HS-27A (cell line): ENCODE data around the gene TTC39B.
"Not testable (repeated sequence)": the region's sequence is repeated elsewhere in the genome, so short reads cannot be mapped to it uniquely, and the experiment has no call there.

Experiments used
- DNase-seq: peaks from one replicate; pipeline ENCODE4 v3.0.0-alpha.2; 2012; ENCODE audit warnings: low read depth, missing footprints

TTC39B gene

DNA sequence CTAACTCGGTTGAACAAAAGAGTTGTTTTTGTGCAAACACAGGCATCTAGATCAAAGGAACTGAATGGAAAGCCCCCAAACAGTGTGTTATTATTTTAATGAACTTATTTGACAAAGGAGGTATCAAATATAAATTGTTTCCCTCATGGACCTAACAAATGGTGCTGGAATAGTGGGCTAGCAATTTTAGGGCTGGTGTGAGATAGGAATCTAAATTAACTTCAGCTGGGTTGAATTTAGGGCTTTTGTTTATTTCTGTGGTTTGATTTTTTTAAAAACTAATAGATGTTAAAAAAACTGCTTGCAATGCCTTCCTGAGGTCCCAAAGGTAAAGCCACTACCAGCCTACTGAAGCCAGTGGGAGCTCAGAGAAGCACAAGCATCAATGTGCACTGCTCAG is 42.1 kb downstream of the TTC39B start:
- DNase-seq = no peak

DNA sequence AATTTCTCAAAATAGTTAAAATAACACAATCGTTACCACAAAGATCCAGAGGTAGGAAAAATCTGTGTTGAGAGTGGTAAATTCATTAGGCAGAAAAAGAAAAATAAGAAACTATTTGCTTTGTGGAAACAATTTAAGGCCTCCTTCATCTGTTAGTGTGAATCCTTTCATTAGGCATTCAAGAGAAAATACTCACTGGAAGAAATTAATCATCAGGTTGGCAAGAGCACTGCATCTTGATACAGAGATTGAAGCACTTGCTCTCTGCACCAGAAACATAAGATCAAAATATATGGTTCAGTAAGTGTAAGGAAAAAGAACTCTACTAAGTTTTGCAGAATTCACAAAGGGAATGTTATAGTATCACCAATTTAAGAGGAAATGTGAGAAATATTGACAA is 44.4 kb downstream of the TTC39B start:
- DNase-seq = no peak

DNA sequence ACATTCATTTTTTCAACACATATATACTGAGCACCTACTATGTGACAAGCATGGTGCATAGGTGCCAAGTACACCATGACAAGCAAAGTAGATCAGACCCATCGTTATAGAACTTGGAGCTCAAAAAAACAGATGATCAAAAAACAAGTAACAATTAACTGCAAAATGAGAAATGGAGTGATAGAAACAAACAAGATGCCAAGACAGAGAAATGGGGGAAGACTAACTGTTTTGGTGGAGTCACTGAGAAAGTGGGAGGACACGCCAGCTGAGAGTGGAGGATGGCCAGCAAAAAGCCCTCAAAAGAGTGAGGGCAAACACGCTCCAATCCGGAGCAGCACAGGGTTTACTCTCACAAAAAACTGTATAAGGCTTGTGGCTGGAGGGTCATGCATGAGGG is 50.6 kb downstream of the TTC39B start:
- DNase-seq = no peak

DNA sequence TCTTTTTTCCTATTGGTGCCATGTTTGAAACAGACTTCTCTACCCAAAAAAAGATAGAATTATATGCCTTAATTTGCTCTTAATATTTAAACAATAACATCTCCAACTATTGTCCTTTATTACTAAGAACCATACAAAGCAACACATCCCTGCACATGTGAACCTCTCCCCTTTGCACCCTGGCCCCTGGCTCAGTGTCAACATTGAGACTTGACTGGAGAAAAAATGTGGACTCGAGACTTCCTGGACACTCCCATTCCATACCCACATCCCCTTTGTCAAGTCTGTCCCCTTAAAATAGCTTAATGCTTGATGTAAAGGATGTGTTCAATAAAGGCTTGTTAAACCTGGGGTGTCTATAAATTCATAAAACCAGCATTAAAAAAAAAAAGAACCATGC is 53.2 kb downstream of the TTC39B start:
- DNase-seq = no peak

DNA sequence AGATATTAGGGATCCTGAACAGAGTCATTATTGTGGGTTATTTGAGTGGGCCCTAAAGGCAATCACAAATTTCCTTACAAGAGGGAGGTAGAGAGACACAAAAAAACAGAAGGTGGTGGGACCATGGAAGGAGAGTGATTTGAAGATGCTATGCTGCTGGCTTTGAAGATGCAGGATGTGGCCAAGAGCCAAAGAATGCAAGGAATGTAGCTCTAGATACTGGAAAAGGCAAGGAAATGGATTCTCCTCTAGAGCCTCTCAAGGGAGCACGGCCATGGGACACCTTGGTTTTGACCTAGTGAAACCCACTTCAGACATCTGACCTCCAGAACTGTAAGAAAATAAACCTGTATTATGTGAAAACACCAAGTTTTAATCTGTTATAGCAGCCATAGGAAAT is 53.8 kb downstream of the TTC39B start:
- DNase-seq = peak; percentile 19

DNA sequence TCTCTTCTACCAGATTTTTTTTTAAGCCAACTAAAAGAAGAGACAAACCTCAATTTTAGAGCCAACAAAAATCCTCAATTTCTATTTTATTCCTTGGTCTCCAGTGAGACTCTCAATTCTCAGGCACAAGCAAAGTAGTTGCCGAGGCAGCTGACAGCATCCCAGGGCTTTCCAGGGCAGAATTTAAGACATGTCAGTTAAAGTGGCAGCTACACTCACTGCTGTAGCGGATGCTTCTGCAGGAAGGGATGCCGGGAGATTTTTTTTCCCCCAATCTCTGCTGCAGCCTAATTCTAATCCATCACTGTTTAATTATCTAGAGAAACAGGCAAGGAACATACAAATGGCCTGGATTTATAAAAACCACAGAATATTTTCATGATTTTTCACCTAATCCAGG is 57.0 kb downstream of the TTC39B start:
- no peak for DNase-seq

DNA sequence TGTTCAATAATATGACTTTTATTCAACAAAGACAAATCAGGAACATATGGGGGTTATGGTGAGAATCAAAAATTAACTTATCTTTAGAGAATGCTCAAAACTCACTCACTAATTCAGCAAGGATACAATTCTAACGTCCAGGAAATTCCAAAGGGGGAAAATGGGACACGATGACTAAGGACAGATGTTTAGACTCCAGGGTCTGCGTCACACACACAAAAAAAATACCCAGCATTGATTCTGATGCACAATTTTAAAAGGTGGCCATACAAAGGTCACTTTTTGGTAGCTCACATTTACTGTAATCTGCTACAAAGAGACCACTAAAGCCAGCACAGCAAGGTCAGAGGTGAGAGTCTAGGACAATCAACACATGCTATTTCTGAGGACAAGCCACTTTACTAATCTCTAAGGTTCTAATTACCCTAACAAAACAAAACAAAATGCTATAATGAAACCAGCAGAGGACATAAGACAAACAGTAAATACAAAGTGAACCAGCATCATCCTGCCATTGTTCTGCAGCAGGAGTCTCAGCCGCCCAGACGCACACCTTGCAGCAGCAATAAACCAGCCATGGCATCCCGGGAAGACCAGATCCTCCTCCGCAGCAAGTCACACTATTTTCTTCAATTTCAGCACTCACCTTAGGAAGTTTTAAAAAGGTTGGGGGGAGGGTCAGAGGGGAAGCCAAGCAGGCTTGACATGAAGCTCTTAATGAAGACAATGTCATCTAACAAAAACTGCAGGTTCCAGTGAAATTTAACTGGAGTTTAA is 57.8 kb downstream of the TTC39B start:
- no peak for DNase-seq

DNA sequence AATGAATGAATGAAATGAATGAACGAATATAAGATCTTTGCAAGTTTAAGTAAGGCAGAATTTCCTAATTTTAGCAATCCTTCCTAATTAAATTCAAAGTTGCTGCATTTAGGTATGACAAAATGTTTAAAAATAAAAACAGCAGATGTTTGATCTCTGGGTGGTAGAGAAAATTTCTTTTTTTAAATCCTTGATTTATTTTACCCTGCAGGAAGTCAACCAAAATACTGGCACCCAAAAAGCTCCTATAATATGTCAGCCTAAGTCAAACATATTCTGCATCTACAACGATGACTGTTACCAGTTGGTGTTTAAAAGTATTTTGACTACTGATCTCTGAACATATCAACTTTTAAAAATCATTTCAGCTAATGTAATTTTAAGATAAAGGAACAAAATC is 58.4 kb downstream of the TTC39B start:
- no peak for DNase-seq

DNA sequence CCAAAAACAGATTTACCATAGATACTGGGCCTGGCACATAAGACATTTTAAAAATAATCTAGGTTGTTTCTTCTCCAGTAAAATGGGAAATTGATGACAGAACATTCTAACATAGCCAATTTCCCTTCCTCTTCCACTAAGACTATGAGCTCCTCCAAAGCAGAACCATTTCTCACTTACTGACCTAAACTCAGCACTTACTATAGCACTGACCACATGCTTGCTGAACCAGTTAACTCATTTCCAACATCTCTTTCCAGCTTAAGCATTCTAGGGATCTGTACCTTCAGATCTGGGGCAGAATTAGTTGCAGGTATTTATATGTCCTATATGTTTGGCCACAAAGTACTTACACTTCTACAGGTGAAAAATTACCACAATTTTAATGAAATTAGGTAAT is 58.9 kb downstream of the TTC39B start:
- no peak for DNase-seq

DNA sequence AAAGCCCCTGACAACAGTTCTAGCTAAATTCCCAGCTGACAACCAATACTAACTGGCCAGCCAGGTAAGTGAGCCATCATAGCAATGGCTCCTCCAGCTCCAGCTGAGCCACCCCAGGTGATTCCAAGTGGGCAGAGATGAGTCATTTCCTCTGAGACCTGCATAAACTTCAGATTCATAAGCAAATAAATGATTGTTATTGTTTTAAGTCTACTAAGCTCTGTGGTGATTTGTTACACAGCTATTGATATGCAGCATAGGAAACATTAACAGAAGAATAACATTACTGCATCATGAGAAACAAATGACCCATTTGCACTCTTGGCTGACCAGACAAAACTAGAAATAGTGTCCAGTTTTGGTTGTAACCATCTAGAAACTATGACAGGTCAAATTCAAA is 60.3 kb downstream of the TTC39B start:
- no peak for DNase-seq

DNA sequence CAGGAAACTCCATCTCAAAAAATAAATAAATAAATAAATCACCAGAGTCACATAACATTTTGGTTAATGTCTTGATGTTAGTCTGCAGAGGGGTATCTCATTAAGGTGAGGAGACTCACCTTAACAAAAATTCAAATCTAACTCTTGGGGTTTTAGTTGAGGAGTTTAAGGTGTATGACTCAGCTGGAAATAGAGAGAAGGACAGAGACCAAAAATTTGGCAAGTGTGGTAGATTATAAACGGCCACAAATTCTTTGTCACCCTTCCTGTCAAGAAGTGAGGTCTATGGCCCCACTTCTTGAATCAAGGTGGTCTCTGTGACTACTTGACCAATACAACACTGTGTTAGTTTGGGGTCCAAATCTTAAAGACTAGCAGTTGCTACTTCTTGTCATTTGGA is 60.8 kb downstream of the TTC39B start:
- no peak for DNase-seq

DNA sequence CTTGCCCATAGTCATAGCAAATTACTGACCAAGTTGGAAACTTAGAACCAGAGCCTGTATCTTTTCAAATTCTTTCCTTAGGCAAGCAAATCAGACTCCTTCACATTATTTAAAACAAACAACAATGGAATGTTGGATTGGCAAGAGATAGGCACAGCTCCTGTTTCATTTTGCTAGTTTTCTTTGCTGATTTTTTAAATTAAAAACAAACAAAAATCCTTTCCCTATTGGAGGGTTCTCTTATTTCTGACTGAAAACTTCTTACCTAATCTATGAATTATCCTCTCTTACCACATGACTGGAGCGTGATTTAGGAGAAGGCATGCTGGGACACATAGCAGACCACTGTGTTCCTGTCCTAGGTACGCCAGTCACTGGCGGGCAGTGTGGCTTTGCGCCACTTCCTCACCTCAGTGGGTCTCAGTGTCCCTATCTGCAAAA is 63.0 kb downstream of the TTC39B start:
- no peak for DNase-seq

DNA sequence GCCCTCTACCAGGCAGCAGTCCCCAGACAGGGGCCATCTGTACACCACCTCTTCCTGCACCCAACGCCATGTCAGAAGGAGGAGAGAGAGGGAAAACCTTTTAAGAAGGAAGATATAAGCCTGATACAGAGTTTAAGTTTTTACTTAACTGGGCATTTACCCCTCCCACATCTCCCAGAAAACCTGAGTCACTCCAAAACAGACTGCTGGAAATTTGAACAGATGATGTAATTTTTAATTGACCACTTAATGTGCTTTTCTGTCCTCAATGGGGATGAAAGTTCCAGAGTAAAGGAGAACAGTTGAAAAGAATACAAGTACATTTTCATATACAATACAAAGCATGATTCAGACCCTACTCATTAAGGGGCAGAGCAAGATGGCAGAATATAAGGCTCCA is 63.9 kb downstream of the TTC39B start:
- no peak for DNase-seq

DNA sequence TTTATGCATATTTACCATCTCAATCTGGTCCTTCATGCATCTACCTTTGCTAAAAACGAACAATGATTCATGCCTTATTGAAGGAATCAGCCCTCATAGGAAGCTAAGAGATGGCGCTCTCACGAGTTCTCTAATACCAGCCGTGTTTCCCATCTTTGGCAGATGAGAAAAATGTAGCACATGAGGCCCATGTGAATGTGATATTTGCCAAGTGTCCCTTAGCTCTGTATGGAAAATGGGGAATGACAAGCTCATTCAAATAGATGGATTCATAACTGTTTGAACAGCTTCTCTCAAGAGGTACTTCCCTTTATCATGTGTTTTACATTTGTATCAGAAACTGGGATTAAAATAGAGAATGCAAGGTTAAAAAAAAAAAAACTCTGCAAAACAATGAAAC is 66.1 kb downstream of the TTC39B start:
- no peak for DNase-seq

DNA sequence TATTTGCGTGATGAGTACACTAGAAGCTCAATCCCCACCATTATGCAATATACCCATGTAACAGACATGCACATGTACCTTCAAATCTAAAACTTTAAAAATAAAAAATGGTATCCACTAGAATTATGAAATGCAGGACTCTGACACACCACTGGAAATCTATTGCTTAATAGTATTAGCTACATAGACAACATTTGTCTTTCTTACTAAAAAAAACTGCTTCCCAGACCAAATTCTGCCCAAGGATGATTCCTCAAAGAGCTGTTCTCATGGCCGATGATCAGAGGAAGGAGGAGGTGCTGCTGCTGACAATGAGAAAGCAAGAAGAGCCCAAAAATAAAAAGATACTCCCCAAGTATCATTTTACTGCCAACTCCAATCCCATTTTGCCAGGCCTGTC is 67.2 kb downstream of the TTC39B start:
- DNase-seq = no peak

DNA sequence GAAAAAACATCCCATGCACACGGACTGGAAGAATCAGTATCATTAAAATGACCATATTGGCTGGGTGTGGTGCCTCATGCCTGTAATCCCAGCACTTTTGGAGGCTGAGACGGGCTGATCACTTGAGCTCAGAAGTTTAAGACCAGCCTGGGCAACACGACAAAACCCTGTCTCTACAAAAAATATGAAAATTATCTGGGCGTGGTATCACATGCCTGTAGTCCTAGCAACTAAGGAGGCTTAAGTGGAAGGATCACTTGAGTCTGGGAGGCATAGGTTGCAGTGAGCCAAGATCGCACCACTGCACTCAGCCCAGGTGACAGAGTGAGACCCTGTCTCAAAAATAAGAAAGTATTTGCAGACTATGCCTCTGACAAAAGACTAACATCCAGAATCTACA is 68.4 kb downstream of the TTC39B start:
- DNase-seq = no peak

DNA sequence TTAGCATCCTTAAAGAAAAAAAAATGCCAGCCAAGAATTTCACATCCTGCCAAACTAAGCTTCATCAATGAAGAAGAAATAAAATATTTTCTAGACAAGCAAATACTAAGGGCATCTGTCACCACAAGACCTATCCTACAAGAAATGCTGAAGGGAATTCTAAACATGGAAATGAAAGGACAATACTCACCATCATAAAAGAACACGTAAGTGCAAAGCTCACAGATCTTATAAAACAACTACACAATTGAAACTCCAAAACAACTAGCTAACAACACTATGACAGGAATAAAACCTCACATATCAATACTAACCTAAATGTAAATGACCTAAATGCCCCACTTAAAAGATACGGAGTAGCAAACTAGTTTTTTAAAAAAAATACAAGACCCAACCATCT is 71.4 kb downstream of the TTC39B start:
- no peak for DNase-seq

DNA sequence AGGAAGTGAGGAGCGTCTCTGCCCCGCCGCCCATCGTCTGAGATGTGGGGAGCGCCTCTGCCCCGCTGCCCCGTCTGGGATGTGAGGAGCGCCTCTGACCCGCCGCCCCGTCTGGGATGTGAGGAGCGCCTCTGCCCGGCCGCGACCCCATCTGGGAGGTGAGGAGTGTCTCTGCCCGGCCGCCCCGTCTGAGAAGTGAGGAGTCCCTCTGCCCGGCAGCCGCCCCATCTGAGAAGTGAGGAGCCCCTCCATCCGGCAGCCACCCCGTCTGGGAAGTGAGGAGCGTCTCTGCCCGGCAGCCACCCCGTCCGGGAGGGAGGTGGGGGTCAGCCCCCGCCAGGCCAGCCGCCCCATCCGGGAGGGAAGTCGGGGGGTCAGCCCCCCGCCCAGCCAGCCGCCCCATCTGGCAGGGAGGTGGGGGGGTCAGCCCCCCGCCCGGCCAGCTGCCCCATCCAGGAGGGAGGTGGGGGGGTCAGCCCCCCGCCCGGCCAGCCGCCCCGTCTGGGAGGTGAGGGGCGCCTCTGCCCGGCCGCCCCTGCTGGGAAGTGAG is 73.0 kb downstream of the TTC39B start:
- DNase-seq = not testable (repeated sequence)

DNA sequence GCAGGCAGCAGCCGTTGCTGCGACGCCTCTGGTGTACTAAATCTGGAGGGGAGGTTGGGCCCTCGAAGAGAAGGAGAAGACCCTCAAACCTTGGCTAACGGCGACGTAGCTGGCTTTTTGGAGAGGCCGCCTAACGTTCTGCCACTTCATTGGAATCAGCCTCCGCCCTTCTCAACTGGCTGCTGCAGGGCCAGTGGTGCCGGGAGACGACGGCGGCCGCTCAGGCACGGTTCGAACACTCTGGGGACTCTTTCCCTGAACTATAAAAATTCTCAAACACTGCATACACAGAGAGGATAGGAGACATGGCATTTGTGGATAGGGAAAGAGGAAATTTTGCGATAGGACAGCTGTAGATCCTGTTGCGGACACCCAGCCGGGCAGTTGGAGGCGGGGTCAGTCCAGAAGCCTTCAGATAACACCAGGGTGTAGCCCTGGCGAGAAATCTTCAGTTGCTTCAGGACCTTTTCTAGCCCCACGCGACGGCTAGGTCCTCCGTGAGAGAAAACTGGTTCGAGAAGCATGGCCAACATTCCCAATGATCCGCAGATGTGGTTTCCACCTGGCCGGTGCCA is 74.2 kb downstream of the TTC39B start:
- not testable (repeated sequence) for DNase-seq

DNA sequence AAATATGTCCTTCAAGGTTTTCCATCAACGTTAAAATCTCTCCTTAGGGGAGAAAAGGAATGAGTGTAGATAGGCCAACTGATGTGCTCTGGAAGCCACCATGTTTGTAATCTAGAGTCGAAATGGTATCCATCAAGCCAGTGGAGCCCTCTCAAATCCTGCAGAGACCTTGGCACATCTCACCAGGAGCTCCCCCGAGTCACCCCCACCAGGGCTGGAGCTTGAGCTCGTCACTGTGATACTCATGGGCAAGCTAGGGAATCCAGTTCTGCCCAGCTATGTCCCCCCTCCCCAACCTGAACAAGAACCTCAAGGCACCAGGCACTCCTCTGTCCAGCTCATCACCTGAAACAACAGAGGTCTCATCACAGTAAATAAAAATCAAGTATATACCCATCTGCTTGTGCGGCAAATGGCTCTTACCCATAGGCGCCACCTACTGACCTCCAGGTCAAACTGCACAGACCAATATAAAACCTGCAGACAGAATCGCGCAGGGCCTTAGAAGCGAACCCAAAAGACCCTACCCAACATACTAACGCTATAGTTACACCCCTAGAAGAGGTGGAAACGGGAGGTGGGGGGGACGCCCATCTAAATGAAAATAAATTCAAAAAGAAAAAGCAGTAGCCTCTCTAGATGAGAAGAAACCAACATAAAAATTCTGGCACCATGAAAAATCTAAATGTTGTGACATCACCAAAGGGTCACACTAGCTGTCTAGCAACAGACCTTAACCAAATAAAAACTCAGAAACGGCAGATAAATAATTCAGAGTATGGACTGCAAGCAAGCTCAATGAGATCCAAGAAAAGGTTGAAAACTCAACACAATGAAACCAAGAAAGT is 75.0 kb downstream of the TTC39B start:
- DNase-seq = no peak

DNA sequence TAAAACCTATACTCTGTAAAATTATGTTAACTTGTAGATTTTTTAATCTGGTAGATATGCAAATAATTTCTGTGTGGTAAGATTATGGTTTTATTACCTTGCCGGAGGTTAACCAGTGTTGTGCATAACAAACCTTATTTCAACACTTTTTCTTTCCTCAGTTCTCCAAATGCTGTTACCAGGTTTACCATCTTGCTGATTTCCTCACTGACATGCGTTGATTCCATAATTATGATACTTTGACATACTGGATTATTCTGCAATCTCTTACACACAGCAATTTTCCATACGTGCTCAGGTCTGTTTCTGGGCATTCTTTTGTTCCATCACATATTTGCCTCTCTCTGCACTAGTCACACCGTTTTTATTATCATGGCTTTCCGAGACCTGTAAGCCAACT is 77.6 kb downstream of the TTC39B start:
- DNase-seq = no peak

DNA sequence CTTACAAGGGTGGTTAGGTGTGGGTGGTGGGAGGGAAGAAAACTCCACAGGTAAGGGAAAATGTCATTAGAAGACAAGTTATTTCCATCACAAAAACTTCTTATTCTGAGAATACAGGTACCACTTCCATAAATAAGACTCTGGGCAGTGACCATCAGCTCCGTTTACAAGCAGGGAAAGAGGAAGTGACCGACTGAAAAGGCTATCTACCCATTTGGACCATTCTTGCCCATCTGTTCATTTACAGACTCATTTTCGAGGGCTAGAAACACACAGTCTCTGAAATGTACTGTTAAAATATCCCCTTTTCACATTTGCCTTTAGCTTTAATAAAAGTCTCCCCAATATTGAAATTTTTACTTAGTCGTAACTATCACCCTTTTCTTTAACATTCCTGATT is 79.5 kb downstream of the TTC39B start:
- DNase-seq = no peak
